Fibroblast of skin of back (primary cell): ENCODE data around the gene TRMT10B. TPM values are rescaled to one million over a fixed set of nuclear protein-coding genes. Genes with fewer than 3 reads are reported as not detected.
A peak's percentile ranks its signal among the peaks of the same experiment; 100 is the strongest.

Experiments used
- DNase-seq: peaks from one replicate; pipeline ENCODE4 v3.0.0-alpha.2; 2013
- polyA plus RNA-seq, 2 experiments: library from polyadenylated mRNA; unstranded; fragments of 120-200 nt; gene quantifications; one replicate each; pipeline ENCODE4 v1.2.1, GENCODE V29; 2013; ENCODE audit not compliant: insufficient read length in 2 of 2

The TRMT10B gene, protein sequence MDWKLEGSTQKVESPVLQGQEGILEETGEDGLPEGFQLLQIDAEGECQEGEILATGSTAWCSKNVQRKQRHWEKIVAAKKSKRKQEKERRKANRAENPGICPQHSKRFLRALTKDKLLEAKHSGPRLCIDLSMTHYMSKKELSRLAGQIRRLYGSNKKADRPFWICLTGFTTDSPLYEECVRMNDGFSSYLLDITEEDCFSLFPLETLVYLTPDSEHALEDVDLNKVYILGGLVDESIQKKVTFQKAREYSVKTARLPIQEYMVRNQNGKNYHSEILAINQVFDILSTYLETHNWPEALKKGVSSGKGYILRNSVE
- polyA plus RNA-seq (2013, experiment 1 of 2; ENCODE audit: insufficient read length): 6.6 TPM
- polyA plus RNA-seq (2013, experiment 2 of 2; ENCODE audit: insufficient read length): 5.0 TPM

DNA sequence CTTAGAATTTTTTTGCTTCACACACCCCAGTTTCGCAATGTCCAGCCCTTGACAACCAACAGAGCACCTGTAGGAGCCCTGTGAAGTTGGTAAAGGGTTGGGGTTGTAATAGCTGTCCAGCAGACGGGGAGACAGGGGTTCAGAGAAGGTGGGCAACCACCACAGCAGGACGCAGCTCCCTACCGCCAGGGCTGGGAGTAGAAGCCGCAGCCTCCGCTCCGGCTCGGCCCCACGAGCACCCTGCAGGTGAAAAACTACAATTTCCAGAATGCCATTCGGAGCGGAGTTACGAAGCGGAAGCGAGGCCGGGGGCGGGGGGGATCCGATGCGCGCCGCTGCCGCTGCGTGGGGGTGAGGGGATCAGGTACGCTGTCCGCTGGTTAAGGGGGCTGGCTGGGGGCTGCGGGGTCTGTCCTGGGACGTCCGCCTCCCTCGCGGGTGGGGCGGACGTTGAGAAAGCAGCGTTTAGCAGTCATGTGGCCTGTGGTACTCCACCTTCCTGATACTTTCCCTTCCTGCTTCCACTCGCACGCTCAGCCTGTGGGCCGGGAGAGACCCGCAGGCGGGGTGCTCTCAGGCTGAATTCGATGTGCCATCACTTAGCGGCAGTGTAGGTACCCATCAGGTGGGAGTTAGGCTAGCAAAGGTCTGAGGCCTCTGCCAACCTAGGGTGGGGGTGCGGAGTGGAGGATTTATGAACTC is at the start of gene TRMT10B:
TSS of gene TRMT10B (plus strand) at position 317 of the 702 bp plus-strand sequence. CDS start 8,127 bp downstream, outside the sequence.
- DNase-seq: peak; percentile 76

DNA sequence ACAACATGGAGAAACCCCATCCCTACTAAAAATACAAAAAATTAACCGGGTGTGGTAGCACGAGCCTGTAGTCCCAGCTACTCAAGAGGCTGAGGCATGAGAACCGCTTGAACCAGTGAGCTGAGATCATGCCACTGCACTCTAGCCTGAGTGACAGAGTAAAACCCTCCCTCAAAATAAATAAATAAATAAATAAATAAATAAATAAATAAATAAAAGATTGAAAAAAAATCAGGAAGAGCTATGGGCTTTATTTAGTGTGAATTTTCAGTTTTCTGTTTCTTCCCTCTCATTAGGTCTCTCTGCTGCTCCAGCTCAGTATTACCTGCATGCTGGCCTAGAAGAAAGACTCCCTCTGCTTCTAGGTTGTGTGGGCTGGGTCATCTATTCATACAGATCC is 47.8 kb upstream of the TRMT10B start:
- no peak for DNase-seq

DNA sequence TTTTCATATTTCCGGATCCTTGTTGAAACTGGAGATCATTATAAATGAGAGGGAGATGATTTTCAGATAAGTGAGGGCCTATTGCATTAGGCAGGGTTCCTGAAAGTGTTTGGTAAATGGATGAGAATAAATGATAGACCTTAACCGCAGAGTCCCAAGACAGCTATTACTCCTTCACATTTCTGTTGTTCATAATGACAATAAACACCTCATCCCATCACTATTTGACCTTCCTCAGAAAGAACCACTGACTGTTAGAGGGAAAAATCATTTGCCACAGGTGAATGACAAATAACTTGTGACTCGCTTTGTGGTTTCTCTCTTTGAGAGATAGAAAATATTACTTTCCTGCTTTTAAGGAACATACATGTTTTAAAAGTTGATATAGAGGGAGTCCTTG is 47.3 kb upstream of the TRMT10B start:
- no peak for DNase-seq

DNA sequence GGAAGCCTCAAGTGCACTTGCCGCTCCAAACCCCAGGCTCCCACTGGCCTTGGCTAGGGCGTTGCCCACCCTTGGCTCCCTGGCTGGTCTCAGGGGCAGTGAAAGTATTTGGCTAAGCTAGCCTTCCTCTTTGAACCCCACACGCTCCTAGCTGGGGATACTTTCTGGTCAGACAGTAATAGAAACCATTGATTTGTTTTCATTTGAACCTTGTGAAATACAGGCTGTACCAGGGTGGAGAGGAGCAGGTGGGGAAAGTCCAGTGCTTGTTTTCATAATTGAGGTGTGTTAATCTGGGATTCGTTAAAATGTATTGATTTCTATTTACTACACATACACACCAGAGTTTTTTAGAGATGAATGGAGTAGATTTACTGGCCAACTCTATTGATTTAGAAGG is 45.9 kb upstream of the TRMT10B start:
- no peak for DNase-seq

DNA sequence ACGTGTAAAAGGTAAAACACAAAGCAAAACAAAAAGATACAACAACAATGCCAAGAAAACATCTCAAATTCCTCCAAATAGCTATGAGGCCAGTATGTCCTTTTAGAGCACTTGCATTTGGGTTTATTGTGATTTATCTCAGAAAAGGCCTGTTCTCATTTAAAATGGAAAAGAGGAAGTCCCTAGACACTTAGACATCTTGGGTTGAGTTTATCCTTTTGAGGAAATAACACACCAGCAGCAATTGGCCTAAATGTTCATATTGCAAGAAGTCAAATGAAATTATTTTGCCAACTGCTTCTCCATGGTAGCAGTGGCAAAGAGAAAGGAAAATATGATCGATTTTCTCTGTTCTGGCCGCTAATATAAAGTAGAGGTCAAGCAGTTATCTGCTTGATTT is 43.6 kb upstream of the TRMT10B start:
- no peak for DNase-seq

DNA sequence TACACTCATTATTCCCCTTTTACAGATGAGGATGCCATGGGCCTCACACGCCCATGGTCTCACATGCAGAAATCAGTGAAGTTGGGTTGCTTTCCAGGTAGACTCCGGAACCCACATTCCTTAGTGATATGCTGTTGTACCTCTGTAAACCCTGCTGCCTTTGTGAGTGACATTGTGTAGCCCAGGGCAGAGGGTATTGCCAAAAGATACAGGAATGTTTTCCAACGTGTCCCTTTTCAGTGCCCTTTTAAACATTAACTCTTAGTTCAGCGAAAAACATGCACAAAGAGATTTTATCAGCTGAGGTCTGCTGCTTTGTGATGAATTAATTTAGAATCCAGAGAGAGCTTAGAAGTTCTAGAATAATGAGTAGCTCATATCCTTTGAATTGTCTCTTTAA is 38.3 kb upstream of the TRMT10B start:
- no peak for DNase-seq

DNA sequence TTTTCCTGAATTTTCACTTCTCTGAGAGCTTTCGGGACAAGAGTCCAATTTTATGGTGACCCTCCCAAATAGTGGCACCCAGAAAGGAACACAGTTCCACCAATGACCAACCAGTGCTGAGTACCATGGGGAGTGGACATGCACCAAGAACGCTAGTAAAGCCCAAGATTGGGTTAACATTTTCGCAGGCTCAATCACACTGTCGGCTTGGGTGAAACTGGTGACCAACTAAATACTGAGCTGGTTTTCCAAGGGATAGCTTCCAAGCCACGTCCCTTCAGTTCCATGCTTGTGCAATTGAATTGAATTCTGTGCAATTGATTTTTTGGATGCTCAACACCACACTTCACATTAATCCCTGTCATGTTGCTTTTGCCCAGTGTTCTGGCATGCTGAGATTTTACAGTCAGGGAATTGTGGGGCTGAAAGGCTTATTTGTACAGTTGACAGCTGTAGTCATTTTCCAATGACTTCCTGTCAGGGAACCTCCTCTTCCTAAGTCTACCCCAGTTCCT is 37.6 kb upstream of the TRMT10B start:
- no peak for DNase-seq

DNA sequence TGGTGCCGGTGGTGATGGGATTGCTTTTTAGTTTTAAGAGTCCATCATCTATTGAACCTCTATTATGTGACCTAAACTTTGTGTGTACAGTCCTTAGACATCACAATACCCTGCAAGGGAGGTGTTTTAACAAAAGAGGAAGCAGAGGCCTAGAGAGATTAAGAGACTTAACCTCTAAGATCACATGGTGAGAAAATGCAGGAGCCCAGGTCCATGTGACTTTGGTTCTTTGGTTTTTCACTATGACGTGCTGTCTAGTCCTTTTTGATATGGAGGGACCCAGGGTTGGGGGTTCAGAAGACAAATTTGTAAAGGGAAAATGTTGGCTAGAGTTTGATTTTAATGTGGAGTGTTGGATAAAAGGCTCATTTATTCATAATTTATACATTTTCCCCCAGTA is 34.1 kb upstream of the TRMT10B start:
- no peak for DNase-seq

DNA sequence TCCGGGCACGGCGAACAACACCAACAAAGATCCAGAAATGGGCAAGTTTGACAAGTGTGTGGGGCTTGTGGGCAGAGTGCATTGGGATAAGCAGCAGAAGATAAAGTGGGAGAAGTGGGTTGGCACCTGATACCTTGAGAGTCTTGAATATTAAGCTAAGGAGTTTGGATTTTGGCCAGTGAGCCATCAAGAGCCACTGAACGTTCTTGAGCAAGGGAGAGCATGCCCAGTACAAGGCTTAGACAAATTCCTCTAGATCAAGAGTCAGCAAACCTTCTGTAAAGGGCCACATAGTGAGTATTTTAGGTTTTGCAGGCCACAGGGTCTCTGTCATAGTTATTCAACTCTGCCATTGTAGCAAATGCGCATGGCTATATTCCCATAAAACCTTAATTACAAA is 26.6 kb upstream of the TRMT10B start:
- DNase-seq: no peak

DNA sequence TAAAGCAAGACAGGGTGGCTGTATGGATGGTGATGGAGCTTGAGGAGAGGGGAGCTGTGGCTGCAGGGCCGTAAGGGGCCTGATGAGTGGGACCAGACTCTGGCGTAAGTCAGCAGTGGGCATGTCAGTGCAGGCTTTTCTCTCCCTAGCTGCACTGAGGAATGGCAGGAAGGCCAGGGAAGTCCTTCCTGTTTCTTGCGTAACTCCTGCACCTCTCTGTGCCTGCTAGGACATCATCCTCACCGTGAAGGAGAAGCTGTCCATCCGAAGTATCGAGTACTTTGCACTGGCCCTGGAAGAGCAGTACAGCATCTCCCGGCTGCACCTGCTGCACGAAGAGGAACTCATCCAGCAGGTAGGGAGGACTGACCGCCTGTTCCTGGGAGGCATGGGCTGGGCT is 24.1 kb upstream of the TRMT10B start:
- DNase-seq: no peak

DNA sequence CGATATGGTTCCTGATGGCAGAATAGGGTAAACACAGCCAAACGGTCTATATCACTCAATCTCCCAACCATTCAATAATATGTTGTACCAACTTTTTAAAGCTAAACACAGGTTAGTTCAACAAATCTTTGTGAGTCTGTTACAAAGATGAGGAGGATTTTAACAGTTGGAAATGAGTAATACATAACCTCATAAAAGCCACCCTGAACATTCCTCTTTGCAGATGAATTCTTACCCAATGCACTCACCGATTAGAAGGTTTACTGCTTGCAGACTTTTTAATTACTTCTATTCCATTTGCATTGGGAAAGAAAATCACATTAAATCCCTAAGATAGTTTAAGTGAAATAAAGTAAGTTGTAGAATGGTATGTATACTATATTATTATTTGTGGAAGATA is 23.3 kb upstream of the TRMT10B start:
- DNase-seq: no peak

DNA sequence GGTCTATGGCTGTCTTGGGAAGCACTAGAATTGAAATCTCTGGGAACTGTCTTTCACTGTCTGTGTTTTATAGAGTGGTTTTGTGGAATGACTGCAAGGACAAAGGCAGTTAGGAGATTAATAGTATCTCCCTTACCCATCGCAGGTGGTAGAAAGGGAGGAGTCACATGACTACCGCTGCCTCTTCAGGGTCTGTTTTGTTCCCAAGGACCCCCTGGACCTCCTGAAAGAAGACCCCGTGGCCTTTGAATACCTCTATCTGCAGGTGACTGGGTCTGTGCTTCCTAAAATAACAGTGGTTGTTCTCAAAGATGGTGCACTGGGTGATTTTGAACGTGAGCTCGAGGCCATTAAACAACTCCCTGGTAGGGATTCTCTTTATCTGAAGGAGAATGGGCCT is 22.8 kb upstream of the TRMT10B start:
- DNase-seq: no peak

DNA sequence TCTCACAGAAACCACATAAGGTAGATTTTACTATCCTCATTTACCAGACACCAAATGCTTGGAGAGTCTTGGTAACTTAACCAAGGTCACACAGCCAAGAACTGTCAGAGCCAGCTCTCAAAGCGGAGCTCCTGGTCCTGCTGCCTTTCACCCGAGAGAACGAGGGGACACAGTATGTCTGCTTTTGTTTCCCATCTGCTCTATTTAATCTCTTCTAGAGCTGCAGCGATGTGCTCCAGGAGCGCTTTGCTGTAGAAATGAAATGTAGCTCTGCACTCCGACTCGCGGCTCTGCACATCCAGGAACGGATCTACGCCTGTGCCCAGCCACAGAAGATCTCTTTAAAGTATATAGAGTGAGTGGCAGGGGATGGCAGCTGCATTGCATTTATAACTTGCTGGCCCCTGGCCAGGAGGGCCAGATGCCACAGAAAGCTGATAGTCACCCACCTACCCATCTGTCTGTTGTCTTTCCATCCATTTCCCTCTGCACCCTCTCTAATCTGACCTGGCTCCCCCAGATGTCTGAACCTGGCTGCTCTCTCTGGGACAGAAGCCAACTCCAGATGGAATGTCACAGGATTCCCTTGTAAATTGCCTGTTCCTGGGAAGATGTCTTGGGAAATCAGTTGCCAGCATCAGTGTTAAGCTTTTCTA is 21.4 kb upstream of the TRMT10B start:
- no peak for DNase-seq

DNA sequence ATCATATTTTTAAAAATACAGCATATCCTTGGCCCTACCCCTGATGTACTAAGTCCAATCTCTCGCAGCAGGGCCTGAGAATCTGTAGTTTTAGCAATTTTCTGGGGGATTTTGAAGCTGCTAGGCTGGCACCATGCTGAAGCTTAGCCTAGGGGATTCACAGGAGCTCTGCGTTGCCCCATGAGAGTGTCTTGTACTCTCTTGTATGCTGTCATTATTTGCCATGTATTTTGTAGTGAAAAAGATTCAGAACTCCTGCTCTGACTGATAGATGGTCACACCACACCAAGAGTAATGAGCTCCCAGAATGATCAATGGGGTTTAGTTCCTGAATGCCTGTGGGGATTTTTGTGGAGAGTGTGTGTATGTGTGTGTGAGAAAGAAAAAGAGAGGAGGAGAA is 20.7 kb upstream of the TRMT10B start:
- DNase-seq: no peak

DNA sequence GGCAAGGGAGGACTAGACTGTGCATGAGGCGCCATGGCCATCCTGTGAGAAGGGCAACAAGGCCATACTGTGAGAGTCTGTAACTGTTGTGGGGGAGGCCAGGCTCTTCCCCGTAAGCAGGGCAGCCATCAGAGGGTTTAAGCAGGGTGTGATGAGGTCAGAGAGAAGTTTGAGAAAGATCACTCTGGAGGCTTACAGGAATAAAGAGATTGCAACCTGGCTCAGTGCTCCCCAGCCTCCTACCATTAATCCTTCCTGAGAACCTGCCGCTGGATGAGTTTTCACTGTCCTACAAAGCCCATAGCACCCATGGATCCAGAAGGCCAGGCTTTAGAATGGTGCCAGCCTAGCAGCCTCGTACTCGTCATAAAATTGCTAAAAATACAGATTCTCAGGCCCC is 14.4 kb upstream of the TRMT10B start:
- no peak for DNase-seq

DNA sequence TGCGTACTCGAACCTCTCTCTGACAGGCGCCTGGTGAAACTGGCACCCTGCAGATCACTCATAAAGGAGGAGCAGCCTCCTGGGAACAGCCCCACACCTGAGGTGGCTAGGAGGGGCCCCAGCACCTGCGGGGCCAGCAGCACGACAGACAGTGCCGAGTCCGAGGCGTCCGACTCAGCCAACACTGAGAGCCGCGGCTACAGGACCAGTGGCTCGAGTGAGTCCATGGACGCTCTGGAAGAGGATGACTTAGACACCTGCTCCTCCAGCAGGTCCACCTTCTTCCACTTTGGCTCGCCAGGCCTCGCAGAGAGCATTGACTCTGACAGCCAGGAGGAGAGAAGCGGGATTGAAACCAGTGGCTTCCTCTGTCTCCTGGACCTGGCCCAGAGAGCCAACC is 13.5 kb upstream of the TRMT10B start:
- no peak for DNase-seq

DNA sequence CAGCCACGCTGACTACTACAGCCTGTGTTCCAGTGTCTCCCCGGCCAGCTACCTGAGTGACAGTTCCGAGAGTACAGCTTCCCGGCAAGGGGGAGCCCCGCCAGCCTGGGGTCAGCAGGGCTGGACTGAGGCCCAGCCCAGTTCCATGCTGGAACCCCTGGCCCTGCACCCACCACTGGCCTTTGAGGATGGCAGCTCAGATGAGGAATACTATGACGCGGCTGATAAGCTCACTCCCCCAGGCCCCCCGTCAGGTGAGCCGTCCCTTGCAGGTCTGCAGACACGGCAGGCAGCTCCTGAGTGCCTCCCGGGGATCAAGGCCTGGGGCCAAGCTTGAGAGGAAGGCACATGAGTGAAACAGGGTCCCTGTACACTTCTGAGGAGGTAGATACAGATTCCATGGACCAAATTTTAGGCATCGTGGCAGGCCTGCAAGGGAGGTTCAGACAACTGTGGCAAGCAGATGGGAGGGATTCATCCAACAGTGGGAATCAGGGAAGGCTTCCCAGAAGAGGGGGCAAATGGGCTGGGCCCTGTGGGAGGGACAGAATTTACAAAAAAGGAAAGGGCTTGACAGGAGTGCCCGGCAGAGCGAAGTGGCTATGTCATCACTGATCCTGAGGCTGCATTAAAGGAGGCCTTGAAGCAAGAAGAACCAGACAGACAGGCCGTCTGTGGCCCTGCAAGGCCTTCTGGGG is 12.8 kb upstream of the TRMT10B start:
- no peak for DNase-seq

DNA sequence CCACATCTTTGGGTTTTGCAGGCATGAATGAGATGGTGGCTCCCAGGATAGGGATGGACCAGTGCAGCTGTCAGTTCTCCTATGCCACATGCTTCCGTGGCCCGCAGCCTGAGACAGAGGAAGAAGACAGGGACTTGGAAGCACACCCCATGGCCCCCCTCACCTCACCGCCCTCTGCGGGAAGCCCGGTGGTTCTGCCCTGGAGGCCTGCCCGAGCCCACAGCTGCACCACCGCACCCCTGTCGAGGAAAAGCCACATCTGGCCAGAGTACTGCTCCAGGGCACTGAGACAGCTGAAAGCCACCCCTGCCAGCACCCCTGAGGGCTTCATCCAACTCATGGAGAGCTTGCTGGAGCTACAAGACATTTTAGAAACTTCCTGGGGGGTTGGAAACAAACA is 7.6 kb upstream of the TRMT10B start:
- DNase-seq: no peak

DNA sequence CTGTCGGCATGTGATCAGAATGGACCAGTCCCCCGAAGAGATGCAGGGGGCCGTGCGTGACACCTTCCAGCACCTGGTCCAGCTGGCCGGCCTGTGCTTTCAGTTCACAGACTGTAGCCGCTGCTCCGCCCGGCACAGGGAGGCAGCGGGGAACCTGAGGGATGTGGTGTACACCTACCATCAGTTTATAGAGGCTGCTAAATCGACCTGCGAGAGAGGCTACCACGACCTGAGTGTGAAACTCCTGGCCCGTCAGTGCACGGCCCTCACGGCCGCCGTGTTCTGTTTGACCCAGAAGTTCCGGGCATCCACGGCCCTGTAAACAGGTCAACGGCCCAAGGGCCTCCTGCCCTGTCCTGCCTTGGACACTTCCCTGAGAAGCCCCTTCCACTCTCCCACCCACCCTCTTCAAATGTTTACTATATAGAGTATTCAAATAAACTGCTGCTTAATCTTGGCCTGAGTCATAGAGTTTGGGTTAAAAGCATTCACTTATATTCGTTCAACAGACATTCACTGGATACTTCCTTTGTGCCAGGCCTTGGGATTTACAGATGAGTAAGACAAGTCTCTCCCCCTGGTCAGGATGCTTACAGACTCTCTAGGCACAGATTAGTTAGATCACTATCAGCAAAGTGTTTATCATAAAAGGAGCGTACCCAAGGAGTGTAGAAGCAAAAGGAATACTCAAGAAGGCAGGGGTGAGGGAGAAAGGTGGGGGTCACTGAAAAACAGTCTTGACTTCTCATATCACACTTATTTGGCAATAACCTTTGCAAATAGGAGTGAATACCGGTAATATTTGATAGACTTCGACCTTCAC is 6.9 kb upstream of the TRMT10B start:
- DNase-seq: peak; percentile 17

DNA sequence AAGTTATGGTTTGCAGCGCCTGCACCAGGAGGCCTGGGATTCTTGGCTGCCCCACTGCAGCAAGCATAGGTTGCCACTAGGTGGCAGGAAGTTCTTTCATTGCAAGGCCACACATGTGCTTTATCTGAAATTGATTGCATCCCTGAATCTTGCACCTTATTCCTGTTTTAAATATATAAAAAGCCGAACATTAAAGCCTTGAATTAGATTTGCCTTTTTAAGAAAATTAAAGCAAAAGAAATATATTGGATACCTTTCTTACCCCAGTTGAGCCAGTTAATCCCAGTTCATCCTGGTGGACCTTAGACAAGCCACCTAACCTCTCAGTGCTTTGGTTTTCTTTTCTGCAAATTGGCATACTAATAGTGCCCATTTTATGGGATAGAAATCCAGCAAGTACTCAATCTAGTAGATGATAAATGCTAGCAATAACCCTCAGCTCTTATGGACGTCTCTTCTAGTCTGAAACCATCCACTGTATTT is 6.3 kb upstream of the TRMT10B start:
- peak; percentile 55 for DNase-seq

DNA sequence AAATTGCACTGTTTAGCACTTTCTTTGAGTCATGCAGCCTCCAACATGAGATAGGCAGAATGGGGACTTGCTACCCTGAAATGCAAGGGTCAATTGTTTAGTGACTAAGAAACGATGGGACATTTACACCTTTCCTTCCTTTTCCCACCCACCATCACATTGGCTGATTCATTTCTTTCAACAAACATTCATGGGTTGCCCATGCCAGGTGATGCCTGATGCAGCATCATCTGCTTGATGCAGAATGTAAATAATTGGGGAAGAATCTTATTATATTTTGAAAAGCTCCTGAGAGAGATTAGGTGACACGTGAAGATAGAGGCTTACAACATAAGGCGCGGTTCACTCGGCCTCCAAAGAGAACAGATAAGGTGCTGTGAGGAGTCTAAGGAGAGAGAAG is 4.5 kb upstream of the TRMT10B start:
- DNase-seq: no peak

DNA sequence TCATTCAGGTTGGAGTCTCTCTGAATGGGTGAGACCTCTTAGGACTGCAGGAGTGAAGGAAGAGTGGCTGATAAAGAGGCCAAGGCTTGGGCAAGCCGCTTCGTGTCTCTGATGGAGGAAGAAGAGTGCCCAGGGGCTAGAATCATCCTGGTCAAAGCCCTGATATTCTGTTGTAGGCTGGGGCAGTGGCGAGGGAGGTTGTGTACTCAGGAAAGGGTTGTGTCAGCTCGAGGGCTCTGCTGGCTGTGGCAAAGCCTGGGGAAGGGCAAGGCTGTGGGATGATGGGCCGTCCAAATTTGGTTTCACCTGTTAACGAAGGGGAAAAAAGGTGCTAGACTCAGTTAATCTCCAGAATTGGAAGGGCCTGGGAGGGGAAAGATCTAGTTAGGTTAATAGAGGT is 2.4 kb upstream of the TRMT10B start:
- no peak for DNase-seq
